ENCODE data around the gene SLC1A2. TPM values are rescaled to one million over a fixed set of nuclear protein-coding genes. Genes with fewer than 3 reads are reported as not detected.

Gene SLC1A2
- total RNA-seq, 2 experiments from 2014 or later = not detected

GRCh38 chr11:35323076-35323868, 96.1 kb downstream of the SLC1A2 start:
- intact Hi-C loops (cut with DNase I, micrococcal nuclease) = no loop called here

DNA sequence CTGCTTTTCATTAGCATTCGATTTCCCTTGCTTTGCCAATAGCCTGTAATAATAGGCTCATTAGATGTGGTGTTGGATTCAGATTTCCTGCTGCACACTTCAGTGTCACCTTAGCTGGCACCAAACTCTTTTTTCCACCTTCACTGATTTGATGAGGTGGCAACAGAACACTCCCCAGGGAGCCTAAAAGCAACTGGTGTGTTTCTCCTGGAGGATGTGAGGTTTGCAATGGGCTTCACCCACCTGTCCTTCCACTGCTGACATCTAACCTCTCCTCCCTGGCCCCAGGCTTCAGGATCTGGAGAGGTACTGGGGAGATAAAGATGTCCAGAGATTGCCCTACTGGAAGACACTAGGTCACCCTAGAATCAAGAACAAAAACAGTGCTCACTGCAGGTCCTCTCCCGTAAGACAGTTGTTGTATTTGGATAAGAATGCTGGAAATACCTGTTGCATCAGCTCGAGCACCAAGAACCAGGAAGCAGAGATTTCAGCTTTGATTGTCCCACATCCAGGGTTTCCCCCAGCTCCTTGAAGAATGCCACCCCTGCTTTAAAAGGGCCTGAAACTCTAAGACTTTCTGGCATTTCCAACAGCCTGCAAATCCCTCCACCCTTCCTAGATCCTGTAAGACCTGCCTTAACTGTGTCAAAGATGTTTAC, 96.9 kb downstream of the SLC1A2 start:
- Mint-ChIP-seq H3K27ac (no peak overlapping the region), H3K4me3 (no peak overlapping the region)
- ATAC-seq = no peak

More at GRCh38 chr11:35323076-35323868, 96.1 kb downstream of the SLC1A2 start:
- Mint-ChIP-seq H3K27ac (no peak overlapping the region), H3K27me3 (no peaks in the 10 kb centered on the region), H3K9me3 (ENCODE audit: low read depth) (peaks cover 2% of the 10 kb centered on the region), H3K4me1 (peaks cover 25% of the 10 kb centered on the region), H3K36me3 (ENCODE audit: low read depth) (peaks cover 3% of the 10 kb centered on the region), H3K4me3 (no peak overlapping the region)
- CTCF ChIA-PET = interaction anchor here (0.6 to 1.6 kb wide), 2 partner anchors 16 to 18 kb away, joined by 4 read pairs; no protein-coding TSS in a partner anchor
- ATAC-seq = no peak
- POLR2A ChIA-PET = interaction anchor here (0.6 kb wide), 1 partner anchor 12 kb away, joined by 3 read pairs; no protein-coding TSS in a partner anchor
- no peak for DNase-seq

DNA sequence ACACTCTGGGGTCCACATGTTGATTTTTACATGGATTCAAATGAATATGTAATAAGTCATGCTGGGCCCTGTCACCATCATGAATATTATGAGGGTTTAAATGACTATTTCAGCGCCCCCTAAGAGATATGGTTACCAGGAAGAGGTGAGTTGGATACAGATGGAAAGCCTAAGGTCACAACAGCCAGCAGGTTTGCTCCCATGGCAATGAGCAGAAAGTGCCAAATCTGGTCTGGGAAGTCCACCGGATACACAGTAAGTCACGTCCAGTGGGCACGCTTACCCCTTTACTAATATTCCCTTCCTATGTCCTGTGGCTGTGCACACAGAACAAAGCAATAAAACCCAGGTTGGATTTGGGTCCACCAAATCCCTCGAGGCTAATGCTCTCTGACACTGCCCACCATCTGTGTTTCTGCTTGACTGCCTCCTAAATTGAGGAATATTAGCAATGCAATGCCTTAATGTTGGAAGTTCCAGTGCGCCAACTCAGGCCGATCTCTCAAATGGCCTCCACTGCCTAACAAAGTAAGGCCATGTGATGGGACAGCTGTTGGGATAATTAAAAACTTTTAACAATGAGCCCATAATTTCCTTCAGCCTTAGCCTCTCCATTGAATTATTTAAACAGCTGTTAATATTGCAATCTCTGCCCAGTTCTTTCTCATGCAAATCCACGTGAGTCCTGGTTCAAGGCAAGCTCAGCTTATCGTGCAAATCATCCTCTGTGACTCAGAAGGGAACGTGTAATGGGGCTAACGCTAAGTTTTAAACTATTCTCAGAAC, 97.6 kb downstream of the SLC1A2 start:
- ChIA-PET CTCF (interaction anchor here (0.5 to 1.6 kb wide), 3 partner anchors 16 to 1395 kb away, joined by 3 to 7 read pairs (median 4); no protein-coding TSS in a partner anchor), POLR2A (no interaction called here)
- H3K4me1 Mint-ChIP-seq = peaks cover 19% of the 10 kb centered on the region
- intact Hi-C loops (cut with DNase I, micrococcal nuclease) = no loop called here
- H3K27me3 Mint-ChIP-seq = no peaks in the 10 kb centered on the region
- ATAC-seq (no peak), DNase-seq (no peak)
- H3K9me3 Mint-ChIP-seq (ENCODE audit: low read depth) = no peaks in the 10 kb centered on the region
- H3K4me3 Mint-ChIP-seq = no peak overlapping the region
- no peak overlapping the region for H3K27ac Mint-ChIP-seq
- peaks cover 3% of the 10 kb centered on the region for H3K36me3 Mint-ChIP-seq (ENCODE audit: low read depth)

More for the DNA sequence above, 96.9 kb downstream of the SLC1A2 start:
- DNase-seq = no peak
- intact Hi-C loops (cut with DNase I, micrococcal nuclease) = no loop called here
- H3K4me1 Mint-ChIP-seq = peaks cover 20% of the 10 kb centered on the region
- H3K27me3 Mint-ChIP-seq = no peaks in the 10 kb centered on the region
- peaks cover 3% of the 10 kb centered on the region for H3K36me3 Mint-ChIP-seq (ENCODE audit: low read depth)
- ChIA-PET POLR2A (interaction anchor here (0.6 kb wide), 1 partner anchor 13 kb away, joined by 3 read pairs; no protein-coding TSS in a partner anchor), CTCF (interaction anchor here (1.3 to 1.6 kb wide), 2 partner anchors 17 to 335 kb away, joined by 4 to 7 read pairs; no protein-coding TSS in a partner anchor)
- peaks cover 1% of the 10 kb centered on the region for H3K9me3 Mint-ChIP-seq (ENCODE audit: low read depth)

DNA sequence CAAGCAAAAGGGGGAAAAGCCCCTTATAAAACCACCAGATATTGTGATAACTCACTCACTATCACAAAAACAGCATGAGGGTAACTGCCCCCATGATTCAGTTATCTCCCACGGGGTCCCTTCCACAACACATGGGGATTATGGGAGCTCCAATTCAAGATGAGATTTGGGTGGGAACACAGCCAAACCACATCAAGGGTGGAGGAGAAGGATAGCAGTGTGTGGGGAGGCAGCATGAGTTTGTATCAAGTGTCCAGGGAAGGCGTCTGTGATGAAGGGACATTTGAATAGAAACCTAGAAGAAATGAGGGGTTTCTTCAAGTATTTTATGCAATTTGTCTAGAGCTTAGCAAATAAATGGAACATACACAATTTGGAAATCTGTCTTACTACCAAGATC, 98.2 kb downstream of the SLC1A2 start:
- POLR2A ChIA-PET = no interaction called here

GRCh38 chr11:35318977-35319925, 100.1 kb downstream of the SLC1A2 start:
- peak overlapping the region; percentile 43 for H3K27ac Mint-ChIP-seq
- H3K4me3 Mint-ChIP-seq = no peak overlapping the region
- ChIA-PET CTCF (interaction anchor here (1.4 to 1.7 kb wide), 2 partner anchors 8 to 9 kb away, joined by 4 to 5 read pairs; no protein-coding TSS in a partner anchor), POLR2A (no interaction called here)
- intact Hi-C loops (cut with DNase I, micrococcal nuclease) = no loop called here
- H3K36me3 Mint-ChIP-seq (ENCODE audit: low read depth) = no peaks in the 10 kb centered on the region
- H3K27me3 Mint-ChIP-seq = no peaks in the 10 kb centered on the region
- H3K9me3 Mint-ChIP-seq (ENCODE audit: low read depth) = no peaks in the 10 kb centered on the region
- ATAC-seq (no peak), DNase-seq (no peak)
- peaks cover 12% of the 10 kb centered on the region for H3K4me1 Mint-ChIP-seq

More for the DNA sequence above, 98.2 kb downstream of the SLC1A2 start:
- intact Hi-C loops (cut with DNase I, micrococcal nuclease) = no loop called here
- Mint-ChIP-seq H3K36me3 (ENCODE audit: low read depth) (peaks cover 3% of the 10 kb centered on the region), H3K27me3 (no peaks in the 10 kb centered on the region), H3K4me3 (no peak overlapping the region), H3K4me1 (peaks cover 19% of the 10 kb centered on the region), H3K9me3 (ENCODE audit: low read depth) (no peaks in the 10 kb centered on the region), H3K27ac (no peak overlapping the region)
- no peak for DNase-seq
- ATAC-seq = no peak
- CTCF ChIA-PET = interaction anchor here (0.5 kb wide), 1 partner anchor 1396 kb away, joined by 3 read pairs; no protein-coding TSS in a partner anchor

DNA sequence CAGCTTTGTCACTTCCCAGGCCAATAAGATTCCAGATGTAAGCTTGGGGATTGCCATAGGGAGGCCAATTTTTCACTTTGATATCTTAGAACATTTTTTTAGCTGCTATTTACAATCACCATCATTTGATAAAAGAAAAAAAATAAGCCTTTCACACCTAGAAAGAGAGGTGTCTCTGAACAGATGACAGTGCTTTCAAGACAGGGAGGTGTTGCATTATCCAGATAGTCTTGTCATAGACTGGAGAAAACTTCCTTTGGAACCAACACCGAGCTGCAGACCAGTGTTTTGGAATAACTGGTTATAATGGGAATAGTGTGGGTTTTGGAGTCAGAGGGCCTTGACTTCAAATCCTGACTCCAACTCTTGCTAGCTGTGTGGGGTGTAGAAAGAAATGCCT, 101.0 kb downstream of the SLC1A2 start:
- Mint-ChIP-seq H3K4me3 (no peak overlapping the region), H3K27ac (no peak overlapping the region), H3K27me3 (no peaks in the 10 kb centered on the region), H3K4me1 (peaks cover 12% of the 10 kb centered on the region), H3K9me3 (ENCODE audit: low read depth) (no peaks in the 10 kb centered on the region), H3K36me3 (ENCODE audit: low read depth) (no peaks in the 10 kb centered on the region)
- intact Hi-C loops (cut with DNase I, micrococcal nuclease) = no loop called here
- ATAC-seq = no peak
- ChIA-PET CTCF (interaction anchor here (0.7 to 1.7 kb wide), 5 partner anchors 8 to 226 kb away, joined by 3 to 6 read pairs (median 5); no protein-coding TSS in a partner anchor), POLR2A (no interaction called here)
- DNase-seq = no peak

- no peak for DNase-seq
- Mint-ChIP-seq H3K27me3 (no peaks in the 10 kb centered on the region), H3K9me3 (ENCODE audit: low read depth) (no peaks in the 10 kb centered on the region), H3K27ac (no peak overlapping the region), H3K4me3 (no peak overlapping the region), H3K36me3 (ENCODE audit: low read depth) (no peaks in the 10 kb centered on the region), H3K4me1 (peaks cover 12% of the 10 kb centered on the region)
- ATAC-seq = no peak
- POLR2A ChIA-PET = no interaction called here
- intact Hi-C loops (cut with DNase I, micrococcal nuclease) = no loop called here
- CTCF ChIA-PET = interaction anchor here (1.0 to 1.6 kb wide), 3 partner anchors 12 to 79 kb away, joined by 3 to 5 read pairs (median 4); no protein-coding TSS in a partner anchor
These were observed 102.1 kb downstream of the SLC1A2 start for GRCh38 chr11:35317253-35317652.

DNA sequence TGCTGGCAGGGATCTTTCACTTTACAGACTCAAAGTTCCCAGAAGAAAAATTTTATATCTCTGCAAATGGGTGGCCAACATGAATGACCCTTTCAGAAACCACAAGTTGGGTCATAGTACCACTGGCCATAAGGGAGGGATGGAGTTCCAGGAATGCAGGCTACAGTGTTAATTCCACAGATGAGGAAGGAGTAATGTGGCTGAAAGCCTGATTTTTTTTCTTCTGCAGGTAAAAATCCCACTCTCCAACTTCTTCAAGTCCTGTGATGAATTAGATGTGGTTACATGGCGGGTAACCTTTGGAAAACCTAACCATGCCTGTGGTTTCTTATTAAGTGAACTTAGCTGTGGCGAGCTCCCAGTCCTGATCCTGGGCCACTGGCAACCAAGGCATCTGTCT, 103.2 kb downstream of the SLC1A2 start:
- Mint-ChIP-seq H3K4me1 (peaks cover 12% of the 10 kb centered on the region), H3K36me3 (ENCODE audit: low read depth) (no peaks in the 10 kb centered on the region), H3K27ac (no peak overlapping the region), H3K4me3 (no peak overlapping the region), H3K27me3 (no peaks in the 10 kb centered on the region), H3K9me3 (ENCODE audit: low read depth) (no peaks in the 10 kb centered on the region)
- no peak for ATAC-seq
- ChIA-PET CTCF (interaction anchor here (0.6 to 1.6 kb wide), 3 partner anchors 11 to 78 kb away, joined by 3 to 4 read pairs (median 3); no protein-coding TSS in a partner anchor), POLR2A (no interaction called here)
- intact Hi-C loops (cut with DNase I, micrococcal nuclease) = no loop called here
- DNase-seq = no peak

GRCh38 chr11:35313760-35314153, 105.6 kb downstream of the SLC1A2 start:
- DNase-seq (no peak), ATAC-seq (no peak)
- peaks cover 3% of the 10 kb centered on the region for H3K4me1 Mint-ChIP-seq
- POLR2A ChIA-PET = no interaction called here
- H3K27me3 Mint-ChIP-seq = no peaks in the 10 kb centered on the region
- no peak overlapping the region for H3K27ac Mint-ChIP-seq
- no peak overlapping the region for H3K4me3 Mint-ChIP-seq
- H3K9me3 Mint-ChIP-seq (ENCODE audit: low read depth) = no peaks in the 10 kb centered on the region
- intact Hi-C loops (cut with DNase I, micrococcal nuclease) = no loop called here
- CTCF ChIA-PET = no interaction called here
- H3K36me3 Mint-ChIP-seq (ENCODE audit: low read depth) = no peaks in the 10 kb centered on the region

DNA sequence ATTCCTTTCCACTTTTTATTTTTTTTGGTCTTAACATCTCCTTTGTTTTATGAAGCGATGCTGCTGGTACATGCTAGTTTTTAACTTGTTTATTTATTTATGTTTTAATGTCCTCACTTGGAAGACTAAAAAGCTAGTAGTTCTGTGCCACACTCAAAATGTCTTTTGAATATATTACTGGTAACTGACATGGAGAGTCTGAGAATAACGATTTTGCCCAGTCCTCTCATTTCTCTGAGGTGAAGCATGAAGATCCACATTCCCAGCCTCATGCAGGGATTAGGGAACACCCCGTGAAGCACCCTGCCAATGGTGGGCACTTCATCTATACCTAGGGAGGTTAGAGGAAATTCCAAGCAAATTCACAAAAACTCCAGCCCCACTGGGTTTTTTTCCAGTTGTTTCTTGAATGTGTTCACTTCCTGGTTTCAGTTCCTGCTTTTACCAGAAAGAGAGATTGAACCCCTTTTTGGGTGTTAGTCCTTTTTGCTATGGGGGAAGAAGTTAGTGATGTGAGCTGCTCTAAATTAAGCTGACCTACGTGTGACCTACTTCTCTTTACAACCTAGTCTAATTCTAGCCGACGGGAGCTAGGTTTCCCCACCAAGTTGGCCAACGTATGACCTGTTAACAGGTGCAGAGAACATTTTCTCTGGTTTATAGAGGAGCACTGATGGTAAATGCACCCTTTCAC, 106.1 kb downstream of the SLC1A2 start:
- Mint-ChIP-seq H3K4me1 (no peaks in the 10 kb centered on the region), H3K9me3 (ENCODE audit: low read depth) (no peaks in the 10 kb centered on the region), H3K27me3 (no peaks in the 10 kb centered on the region), H3K4me3 (no peak overlapping the region), H3K27ac (no peak overlapping the region), H3K36me3 (ENCODE audit: low read depth) (no peaks in the 10 kb centered on the region)
- intact Hi-C loops (cut with DNase I, micrococcal nuclease) = no loop called here
- ChIA-PET CTCF (no interaction called here), POLR2A (interaction anchor here (0.7 kb wide), 1 partner anchor 468 kb away, joined by 3 read pairs; no protein-coding TSS in a partner anchor)
- ATAC-seq (no peak), DNase-seq (no peak)

Measured in activated CD4-positive, alpha-beta T cell treated with anti-CD3 and anti-CD28 coated beads for 36 hours (primary cell).